AG04450 (cell line): Measurements from ENCODE around the gene SMAP2. TPM values are rescaled to one million over a fixed set of nuclear protein-coding genes. Genes with fewer than 3 reads are reported as not detected.

Source experiments
- polyA plus RNA-seq: library from polyadenylated mRNA; depleted of rRNA; stranded (reverse); fragments of >200 nt; gene quantifications from 2 replicates; pipeline ENCODE4 v1.2.3, GENCODE V29; 2011; rRNA removed

SMAP2 gene
- polyA plus RNA-seq, 1 experiment: 22.5 TPM

Other genes starting within 250 kb of the SMAP2 start
- gene RLF, start 212.3 kb upstream of the SMAP2 start, polyA plus RNA-seq: 7.4 and 11.0 TPM in 2 replicates
- not detected in 2 replicates for gene TMCO2, start 125.8 kb upstream of the SMAP2 start, polyA plus RNA-seq
- 40.1 and 55.8 TPM in 2 replicates for gene ZMPSTE24, start 115.5 kb upstream of the SMAP2 start, polyA plus RNA-seq
- 1.1 and 1.7 TPM in 2 replicates for gene COL9A2, start 56.4 kb upstream of the SMAP2 start, polyA plus RNA-seq
- 4.4 and 5.9 TPM in 2 replicates for gene ZFP69B, start 76.7 kb downstream of the SMAP2 start, polyA plus RNA-seq
- 1.8 and 3.1 TPM in 2 replicates for gene ZFP69, start 103.6 kb downstream of the SMAP2 start, polyA plus RNA-seq
- gene EXO5, start 135.0 kb downstream of the SMAP2 start, polyA plus RNA-seq: 8.3 and 11.1 TPM in 2 replicates
- gene ZNF684, start 157.9 kb downstream of the SMAP2 start, polyA plus RNA-seq: 2.3 and 3.2 TPM in 2 replicates